GM23248 (cell line): Measurements from ENCODE around the gene HOXC6.

Experiments
- EZH2 ChIP-seq: fragments of 200-600 bp; sonication (generic); IDR thresholded peaks from 2 replicates; pipeline ENCODE4 v1.6.1; 2018; ENCODE audit warnings: antibody characterized with exemption, mild to moderate bottlenecking; ENCODE audit not compliant: insufficient read depth, poor library complexity, severe bottlenecking
- EZH2phosphoT487 ChIP-seq: fragments of 200-600 bp; sonication (generic); IDR thresholded peaks from 2 replicates; pipeline ENCODE4 v1.6.1; 2018; ENCODE audit warnings: antibody characterized with exemption, moderate library complexity, mild to moderate bottlenecking, low read depth; ENCODE audit not compliant: insufficient read depth

GRCh38 chr12:53982648-53983567, 45.3 kb upstream of the HOXC6 start:
- TF ChIP-seq EZH2 (no peak), EZH2phosphoT487 (no peak)
